GM21423 (cell line): ENCODE results near the gene CDK7.
"Not testable (repeated sequence)": the region's sequence is repeated elsewhere in the genome, so short reads cannot be mapped to it uniquely, and the experiment has no call there.

Experiments used
- ATAC-seq: cut with Tn5 transposase; IDR thresholded peaks from one replicate; pipeline ENCODE4 v1.9.1; 2021; ENCODE audit warnings: mild to moderate bottlenecking, moderate library complexity; ENCODE audit not compliant: unreplicated experiment

CDK7 gene

DNA sequence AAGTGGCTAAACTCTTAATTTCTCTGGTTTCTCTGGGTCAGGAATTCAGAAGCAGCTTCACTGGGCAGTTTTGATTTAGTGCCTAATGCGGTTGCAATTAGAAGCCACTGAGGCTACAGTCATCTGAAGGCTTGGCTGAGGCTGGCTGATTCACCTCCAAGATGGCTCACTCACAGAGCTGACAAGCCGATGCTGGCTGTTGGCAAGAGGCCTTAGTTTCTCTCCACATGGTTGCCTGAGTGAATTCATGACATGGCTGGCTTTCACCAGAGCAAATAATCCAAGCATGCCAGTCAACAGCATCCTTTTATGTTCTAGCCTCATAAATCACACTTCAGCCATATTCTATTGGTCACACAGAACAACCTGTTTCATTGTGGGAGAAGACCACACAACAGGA is 2.8 kb upstream of the CDK7 start:
- ATAC-seq = no peak

DNA sequence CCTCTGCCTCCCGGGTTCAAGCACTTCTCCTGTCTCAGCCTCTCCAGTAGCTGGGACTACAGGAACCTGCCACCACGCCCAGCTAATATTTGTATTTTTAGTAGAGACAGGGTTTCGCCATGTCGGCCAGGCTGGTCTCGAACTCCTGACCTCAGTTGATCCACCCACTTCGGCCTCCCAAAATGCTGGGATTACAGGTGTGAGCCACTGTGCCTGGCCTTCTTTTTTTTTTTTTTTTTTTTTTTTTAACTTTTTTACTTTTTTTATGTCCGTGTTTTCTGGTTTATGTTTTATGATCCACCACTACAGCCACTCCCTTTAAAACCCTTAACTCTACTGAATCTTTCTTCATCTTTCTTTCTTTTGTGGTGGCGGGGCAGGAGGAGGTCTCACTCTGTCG is 2.0 kb downstream of the CDK7 start:
- ATAC-seq = not testable (repeated sequence)

DNA sequence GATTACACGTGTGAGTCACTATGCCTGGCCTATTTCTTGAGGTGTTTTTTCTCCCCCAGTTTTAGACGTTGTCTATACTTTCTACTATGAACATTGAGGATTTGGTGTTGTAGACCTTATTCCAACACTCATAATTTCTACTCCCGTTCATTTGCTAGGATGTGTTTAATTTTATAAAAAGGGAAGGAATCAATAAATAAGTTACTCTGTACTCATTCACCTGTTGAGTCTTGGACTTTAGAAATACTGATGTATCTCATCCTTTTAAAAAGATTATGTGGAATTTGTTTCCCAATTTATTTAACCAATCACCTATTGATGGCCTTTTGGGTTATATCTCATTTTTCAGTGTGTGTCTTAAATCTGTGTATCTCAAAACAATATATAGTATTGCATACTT is 3.2 kb downstream of the CDK7 start:
- no peak for ATAC-seq

DNA sequence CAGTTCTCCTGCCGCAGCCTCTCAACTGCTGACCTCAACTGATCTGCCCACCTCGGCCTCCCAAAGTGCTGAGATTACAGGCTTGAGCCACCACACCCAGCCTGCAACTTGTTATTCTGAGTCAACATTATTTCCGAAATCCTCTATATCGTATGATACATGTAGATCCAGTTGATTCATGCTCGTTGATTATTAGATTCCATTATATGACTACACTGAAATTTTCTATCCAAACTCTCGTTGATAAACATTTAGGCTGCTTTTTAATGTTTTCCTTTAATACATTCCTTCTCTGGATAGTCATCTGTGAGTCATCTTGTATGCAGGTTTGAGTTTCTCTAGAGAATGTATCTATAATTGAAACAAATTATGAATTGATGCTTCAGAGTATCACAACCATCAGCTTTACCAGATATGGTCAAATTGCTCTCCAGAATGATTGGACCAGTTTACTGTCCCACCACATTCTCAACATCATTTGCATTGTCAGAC is 4.1 kb downstream of the CDK7 start:
- no peak for ATAC-seq

DNA sequence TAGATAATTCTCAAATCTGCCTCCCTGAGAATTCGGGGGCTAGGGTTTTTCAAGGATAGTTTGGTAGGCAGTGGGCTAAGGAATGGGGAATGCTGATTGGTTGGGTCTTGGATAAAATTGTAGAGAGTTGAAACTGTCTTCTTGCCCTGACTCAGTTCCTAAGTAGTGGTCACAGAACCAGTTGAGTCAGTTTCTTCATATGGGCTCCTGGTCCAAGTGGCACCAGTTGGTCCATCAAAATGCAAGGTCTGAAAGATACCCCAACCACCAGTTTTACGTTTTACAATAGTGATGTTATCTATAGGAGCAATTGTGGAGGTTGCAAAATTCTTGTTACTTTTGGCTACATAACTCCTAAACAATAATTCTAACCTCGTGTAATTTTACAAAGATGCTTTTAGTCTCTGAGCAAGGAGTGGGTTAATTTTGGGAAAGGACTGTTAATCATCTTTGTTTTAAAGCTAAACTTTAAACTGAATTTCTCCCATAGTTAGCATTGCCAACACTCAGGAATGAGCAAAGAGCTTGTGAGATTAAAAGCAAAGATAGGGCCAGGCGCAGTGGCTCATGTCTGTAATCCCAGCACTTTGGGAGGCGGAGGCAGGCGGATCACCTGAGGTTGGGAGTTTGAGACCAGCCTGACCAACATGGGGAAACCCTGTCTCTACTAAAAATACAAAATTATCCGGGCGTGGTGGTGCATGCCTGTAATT is 7.7 kb downstream of the CDK7 start:
- no peak for ATAC-seq

DNA sequence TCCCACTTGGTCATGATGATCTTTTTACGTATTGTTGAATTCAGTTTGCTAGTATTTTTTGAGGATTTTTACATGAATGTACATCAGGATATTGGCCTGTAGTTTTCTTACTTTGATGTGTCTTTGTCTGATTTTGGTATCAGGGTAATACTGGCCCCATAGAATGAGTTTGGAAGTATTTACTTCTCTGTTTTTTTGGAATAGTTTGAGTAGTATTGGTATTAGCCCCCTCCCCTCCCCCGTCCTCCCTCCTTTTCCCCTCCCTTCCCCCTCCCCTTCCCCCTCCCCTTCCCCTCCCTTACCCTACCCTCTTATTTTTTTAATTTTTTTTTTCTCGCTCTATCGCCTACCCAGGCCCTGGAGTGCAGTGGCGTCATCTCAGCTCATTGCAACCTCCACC is 10.3 kb downstream of the CDK7 start:
- ATAC-seq = no peak

DNA sequence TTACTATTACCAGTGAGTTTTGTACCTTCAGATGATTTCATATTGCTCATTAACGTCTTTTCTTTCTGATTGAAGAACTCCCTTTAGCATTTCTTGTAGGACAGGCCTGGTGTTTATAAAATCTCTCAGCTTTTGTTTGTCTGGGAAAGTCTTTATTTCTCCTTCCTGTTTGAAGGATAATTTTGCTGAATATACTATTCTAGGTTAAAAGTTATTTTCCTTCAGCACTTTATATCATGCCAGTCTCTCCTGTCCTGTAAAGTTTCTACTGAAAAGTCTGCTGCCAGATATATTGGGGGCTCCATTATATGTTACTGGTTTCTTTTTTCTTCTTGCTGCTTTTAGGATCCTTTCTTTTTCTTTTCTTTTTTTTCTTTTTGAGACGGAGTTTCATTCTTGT is 13.3 kb downstream of the CDK7 start:
- ATAC-seq = no peak

DNA sequence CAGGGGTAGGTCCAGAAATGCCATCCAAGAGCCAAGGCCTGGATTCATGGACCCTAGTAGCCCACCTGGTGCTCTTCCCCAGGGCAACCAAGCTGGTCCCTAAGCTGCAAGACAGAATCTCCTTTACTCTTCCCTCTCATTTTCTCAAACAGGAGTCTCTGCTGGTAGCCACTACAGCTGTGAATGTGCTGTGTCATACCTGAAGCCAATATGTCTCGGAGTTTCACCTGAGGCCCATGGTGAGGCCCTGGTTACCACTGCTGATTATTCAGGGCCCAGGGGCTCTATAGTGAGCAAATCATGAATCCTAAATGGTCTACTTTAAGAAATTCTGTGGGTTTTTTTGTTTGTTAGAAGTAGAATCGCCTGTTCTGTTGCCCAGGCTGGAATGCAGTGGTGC is 15.9 kb downstream of the CDK7 start:
- no peak for ATAC-seq

DNA sequence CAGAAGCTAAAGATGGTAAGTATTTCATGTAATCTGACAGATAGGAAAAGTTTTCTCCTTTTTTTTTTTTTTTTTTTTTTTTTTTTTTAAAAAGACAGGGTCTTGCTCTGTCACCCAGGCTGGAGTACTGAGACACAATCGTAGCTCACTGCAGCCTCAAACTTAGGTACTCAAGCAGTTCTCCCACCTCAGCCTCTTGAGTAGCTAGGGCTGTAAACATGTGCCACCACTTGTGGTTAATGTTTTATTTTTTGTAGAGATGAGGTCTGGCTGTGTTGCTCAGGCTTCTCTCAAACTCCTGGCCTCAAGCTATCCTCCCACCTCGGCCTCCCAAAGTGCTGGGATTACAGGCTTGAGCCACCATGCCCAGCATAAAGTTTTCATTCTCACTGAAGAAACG is 17.8 kb downstream of the CDK7 start:
- ATAC-seq = no peak

DNA sequence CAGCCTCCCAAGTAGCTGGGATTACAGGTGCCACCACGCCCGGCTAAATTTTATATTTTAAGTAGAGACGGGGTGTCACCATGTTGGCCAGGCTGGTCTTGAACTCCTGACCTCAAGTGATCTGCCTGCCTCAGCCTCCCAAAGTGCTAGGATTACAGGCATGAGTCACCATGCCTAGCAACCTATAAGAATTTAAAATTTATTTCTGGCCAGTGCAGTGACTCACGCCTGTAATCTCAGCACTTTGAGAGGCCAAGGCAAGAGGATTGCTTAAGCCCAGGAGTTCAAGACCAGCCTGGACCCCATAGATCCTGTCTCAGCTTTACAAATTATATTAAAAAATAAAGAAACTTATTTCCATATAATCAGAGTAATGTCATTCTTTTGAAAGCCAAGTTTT is 21.3 kb downstream of the CDK7 start:
- ATAC-seq = not testable (repeated sequence)

DNA sequence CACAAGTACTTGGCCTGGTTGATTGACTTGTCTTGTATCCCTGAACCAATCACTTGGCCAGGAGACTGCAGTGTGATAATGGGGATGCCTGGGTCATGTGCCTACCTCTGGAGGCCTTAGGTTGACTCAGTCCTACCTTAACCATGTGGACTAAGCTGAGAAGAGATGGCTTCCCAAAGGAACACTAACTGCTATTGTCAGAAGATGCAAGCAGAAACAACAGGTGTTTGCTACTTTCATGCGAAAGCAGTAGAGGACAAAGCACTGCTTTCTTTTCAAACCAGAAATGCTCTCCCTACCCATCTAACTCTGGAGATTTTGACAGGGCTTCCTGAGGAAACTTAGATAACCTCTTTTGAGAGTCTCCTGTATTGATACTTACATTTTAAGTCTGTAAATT is 22.9 kb downstream of the CDK7 start:
- no peak for ATAC-seq

DNA sequence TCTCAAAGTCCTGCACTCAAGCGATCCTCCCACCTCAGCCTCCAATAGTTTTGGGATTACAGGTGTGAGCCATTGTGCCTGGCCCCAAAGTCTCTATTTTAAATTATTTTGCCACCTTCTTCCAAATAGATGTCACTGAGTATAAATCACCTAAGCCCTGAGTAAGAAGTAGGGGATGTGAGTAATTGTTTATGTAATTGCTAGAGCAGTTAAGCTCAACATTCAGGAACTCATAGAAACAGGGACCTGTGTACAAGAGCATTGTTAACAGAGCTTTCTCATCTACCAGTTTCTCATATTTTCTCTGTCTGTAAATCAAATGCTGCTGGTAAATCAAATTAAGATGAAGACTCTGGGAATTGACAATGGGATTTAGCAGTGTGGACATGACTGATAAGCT is 26.3 kb downstream of the CDK7 start:
- ATAC-seq = no peak

DNA sequence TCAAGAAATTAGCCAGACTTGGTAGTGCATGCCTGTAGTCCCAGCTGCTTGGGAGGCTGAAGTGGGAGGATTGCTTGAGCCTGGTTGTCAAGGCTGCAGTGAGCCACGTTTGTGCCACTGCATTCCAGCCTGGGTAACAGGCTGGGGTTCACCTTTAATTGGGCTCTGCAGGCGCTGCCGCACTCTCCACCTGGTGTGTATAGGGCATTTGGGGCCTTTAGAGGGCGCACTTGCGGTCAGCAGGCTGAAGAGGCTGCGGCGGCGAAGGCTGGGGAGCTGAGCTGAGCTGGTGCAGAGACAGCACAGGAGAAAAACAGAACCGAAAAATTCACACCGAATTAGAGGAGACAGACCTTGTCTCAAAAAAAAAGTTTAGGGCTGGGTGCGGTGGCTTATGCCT is 31.2 kb downstream of the CDK7 start:
- ATAC-seq = no peak

DNA sequence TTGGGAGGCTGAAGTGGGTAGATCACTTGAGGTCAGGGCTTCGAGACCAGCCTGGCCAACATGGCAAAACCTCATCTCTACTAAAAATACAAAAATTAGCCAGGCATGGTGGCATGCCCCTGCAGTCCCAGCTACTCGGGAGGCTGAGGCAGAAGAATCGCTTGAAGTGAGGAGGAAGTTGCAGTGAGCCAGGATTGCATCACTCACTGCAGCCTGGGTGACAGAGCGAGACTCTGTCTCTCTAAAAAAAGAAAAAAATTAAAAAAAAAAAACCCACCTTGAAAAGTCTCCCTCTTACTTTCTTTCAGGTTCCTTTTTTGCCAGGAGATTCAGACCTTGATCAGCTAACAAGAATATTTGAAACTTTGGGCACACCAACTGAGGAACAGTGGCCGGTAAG is 34.2 kb downstream of the CDK7 start:
- ATAC-seq = no peak

DNA sequence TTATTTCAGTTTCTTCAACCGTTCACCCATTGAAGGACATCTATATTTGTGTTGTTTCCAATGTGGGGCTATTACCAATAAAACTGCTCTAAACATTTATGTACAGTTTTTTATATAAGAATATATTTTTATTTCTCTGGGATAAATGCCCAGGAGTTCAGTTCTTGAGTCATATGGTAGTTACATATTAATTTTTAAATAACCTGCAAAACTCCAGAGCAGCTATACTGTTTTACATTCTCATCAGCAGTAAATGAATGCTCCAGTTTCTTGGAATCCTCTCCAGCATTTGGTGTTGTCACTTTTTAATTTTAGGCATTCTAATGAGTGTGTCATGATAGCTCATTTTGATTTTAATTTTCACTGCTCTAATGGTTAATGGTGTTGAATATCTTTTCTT is 36.2 kb downstream of the CDK7 start:
- no peak for ATAC-seq

DNA sequence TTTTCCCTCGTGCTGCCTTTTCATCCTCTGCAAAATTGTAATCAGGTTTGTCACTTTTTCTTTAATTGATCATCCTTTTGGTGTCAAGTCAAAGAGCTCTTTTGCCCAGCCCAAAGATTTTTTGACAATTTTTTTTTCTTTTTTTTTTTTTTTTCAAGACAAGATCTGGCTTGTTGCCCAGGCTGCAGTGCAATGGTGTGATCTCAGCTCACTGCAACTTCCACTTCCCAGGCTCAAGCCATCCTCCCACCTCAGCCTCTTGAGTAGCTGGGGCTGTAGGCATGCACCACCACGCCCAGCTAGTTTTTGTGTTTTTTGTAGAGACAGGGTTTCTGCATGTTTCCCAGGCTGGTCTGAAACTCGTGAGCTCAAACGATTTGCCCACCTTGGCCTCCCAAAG is 36.7 kb downstream of the CDK7 start:
- ATAC-seq = no peak

DNA sequence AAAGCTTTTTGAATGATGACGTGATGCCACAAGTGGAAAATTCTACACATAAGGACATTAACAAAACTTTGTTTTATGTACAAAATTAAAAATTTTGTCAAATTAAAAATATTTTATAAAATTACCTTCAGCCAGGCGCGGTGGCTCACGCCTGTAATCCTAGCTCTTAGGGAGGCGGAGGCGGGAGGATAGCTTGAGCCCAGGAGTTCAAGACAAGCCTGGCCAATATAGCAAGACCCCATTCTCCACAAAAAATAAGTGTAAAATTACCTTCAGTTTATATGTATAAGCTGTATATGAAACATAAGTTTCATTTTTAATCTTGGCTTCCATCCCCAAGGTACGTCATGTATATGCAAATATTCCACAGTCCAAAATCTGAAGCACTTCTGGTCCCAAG is 40.9 kb downstream of the CDK7 start:
- ATAC-seq = no peak

DNA sequence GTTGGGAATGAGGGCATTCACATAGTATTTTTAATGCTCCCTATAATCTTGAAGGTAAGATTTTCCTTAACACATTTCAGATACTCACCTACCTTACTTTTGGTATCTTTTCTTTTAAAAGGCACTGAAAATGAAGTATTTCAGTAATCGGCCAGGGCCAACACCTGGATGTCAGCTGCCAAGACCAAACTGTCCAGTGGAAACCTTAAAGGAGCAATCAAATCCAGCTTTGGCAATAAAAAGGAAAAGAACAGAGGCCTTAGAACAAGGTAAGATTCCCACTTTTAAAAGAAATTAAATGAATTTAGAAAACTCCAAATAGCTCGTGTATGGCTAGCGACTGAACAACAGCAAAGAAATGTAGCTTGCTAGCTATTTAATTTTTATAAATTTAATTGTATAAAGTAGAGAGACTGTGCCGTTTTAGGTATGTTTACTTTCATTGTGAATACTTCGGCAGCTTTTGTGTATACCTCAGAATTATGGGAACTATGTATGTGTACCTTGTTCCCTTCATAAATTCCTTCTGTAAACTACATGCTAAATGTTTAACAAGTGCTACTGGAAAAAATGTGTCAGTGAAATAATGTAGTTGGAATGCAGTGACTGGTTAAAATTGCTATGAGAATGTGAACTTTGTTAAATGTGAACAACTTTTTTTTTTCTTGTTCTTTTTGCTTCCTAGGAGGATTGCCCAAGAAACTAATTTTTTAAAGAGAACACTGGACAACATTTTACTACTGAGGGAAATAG is 41.9 kb downstream of the CDK7 start:
- ATAC-seq = no peak

DNA sequence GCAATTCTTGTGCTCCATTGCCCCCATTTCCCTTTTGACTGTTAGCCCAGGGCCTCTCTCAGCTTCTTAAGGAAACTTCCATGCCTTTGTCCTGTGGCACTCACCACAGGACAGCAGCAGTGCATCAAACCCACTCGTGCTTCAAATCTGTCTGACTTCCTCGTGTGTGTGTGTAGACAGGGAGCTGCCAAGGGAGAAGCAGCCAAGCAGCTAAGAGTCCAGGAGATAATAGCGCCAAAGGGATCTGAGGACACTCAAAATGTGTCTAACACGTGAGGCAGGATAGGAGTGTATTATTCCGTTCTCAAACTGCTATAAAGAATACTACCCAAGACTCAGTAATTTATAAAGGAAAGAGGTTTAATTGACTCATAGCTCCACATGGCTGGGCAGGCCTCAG is 44.8 kb downstream of the CDK7 start:
- no peak for ATAC-seq

DNA sequence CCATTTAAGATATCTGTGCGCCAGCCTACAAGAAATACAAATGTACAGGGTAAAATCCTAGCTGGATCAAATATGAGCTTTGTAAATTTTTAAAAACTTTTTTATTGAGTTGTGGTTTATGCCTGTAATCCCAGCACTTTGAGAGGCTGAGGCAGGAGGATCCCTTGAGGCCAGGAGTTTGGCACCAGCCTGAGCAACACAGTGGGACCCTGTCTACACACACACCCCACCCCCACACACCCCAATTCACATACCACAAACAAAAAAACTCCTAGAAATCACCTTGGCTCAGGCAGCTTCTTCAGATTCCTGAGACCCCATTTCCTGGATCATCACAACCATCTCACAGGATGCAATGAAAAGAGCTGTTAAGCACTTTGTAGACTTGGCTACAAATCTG is 46.4 kb downstream of the CDK7 start:
- ATAC-seq = no peak

DNA sequence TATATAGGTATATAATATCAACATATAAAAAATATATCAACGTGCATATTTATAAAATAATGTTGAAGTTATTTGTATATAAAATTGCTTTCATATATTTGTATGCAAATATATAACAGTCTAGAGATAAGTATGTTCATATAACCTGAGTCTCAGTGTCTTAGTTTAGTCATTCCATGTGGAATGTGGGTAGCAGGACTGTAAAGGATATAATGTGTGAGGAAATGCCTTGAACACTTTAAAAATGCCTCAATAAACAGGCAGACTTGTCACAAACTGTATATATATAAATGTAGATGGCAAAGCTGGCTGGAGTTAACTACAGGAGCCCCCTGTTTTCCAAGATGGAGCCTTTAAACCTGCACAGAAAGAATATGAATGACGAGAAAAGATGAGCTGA is 49.5 kb downstream of the CDK7 start:
- ATAC-seq = no peak

DNA sequence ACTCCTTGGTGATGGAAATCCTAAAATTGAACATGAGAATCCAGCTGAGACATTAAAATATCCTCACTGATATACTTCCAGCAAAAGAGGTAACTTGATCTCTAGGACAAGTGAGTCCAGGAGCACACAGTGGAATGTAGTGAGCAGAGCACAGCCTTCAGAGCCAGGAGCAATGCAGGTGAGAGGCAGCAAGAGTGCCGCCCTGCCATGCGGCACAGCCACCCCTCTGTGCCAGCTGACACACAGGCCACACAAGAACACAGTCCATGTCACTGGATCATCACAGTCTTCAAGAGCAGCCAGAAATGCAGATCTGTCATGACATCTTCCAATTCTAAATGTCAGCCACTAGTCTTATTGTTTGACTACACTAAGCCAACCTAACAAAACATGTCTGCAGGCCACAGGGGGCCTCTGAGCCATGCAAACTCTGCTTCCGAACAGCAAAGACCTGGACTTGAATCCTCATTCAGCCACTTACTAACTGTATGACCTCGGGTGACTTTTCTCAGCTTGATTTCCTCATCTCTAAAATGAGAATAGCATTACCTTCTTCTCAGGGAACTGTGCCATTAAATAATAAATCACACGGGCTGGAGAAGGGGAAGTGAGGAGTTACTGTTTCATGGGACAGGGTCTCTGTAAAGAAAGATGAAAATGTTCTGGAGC is 50.9 kb downstream of the CDK7 start:
- no peak for ATAC-seq
